Large intestine (tissue), 3 donors: Measurements from ENCODE around the gene NME7. TPM values are rescaled to one million over a fixed set of nuclear protein-coding genes. Genes with fewer than 3 reads are reported as not detected.

Experiments
- DNase-seq, 2 donors: peaks; one replicate each; pipeline versions ENCODE4 v3.0.0 to v3.0.0-alpha.2; 2013
- H3K27ac ChIP-seq: one replicate; pipeline ENCODE4 v1.5.1; 2013; ENCODE audit warnings: low read length
- H3K27me3 ChIP-seq: 2 replicates; pipeline ENCODE4 v1.6.1; 2013; ENCODE audit warnings: low read length; ENCODE audit not compliant: control insufficient read depth, insufficient read depth
- H3K36me3 ChIP-seq: 2 replicates; pipeline ENCODE4 v1.6.1; 2013; ENCODE audit warnings: low read length; ENCODE audit not compliant: control insufficient read depth, insufficient read depth
- H3K4me1 ChIP-seq: one replicate; pipeline ENCODE4 v1.6.1; 2013; ENCODE audit warnings: low read length; ENCODE audit not compliant: control insufficient read depth, insufficient read depth
- H3K4me3 ChIP-seq: one replicate; pipeline ENCODE4 v1.5.1; 2013; ENCODE audit warnings: low read length
- H3K9me3 ChIP-seq: one replicate; pipeline ENCODE4 v1.6.1; 2013; ENCODE audit warnings: mild to moderate bottlenecking, low read depth, low read length, moderate library complexity; ENCODE audit not compliant: control insufficient read depth
- whole genome bisulfite sequencing: methylation state at CpG from one replicate; pipeline ENCODE4 v1.1.5; 2013; ENCODE audit warnings: low lambda C conversion rate; ENCODE audit not compliant: insufficient coverage; 5-methylcytosine and 5-hydroxymethylcytosine counted together
- polyA plus RNA-seq: library from polyadenylated mRNA; unstranded; fragments of 120-200 nt; gene quantifications from one replicate; pipeline ENCODE4 v1.2.1, GENCODE V29; 2013

The NME7 gene
- polyA plus RNA-seq, 1 donor: 24.2 TPM

DNA sequence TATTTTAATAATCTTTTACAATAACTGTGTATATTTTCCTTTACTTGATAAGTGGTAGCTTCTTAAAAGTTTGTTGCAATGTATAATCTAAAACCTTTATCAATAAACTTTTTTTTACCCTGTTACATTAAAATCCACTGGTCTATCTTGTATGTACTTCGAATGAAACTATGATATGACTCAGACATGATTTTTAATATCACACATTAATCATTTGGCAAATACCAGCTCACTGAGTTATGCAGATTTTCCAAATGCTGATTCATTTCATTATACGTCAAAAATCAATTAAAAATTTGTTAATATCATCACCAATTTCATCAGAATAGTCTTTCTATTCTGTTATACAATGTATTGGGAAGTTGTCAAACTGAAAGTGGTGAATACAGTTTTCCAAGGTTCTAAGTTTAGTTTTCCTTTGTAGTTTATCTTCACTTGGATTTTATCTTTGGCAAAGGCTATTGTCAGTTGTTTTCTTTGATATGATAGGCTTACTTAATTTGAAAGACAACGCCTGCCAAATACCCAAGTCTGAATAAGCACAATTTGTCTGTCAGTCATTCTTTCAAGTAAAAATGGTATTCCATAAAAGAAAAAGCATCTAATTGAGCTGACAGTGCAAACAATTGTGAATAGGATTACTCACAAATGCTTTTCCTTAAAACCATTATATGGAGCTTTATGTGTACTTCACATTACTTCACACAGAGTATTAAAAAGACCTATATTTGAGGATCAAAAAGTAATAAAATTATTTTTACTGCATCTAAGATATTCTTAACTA, 127.0 kb downstream of the NME7 start:
- H3K27ac ChIP-seq: no peak overlapping the region
- no peaks in the 10 kb centered on the region for H3K9me3 ChIP-seq
- no peaks in the 10 kb centered on the region for H3K36me3 ChIP-seq
- no peak for DNase-seq
- 50% methylated on average over 2 of the region's 3 CpGs for WGBS
- H3K4me3 ChIP-seq: no peak overlapping the region
- no peaks in the 10 kb centered on the region for H3K4me1 ChIP-seq
- H3K27me3 ChIP-seq: no peaks in the 10 kb centered on the region

DNA sequence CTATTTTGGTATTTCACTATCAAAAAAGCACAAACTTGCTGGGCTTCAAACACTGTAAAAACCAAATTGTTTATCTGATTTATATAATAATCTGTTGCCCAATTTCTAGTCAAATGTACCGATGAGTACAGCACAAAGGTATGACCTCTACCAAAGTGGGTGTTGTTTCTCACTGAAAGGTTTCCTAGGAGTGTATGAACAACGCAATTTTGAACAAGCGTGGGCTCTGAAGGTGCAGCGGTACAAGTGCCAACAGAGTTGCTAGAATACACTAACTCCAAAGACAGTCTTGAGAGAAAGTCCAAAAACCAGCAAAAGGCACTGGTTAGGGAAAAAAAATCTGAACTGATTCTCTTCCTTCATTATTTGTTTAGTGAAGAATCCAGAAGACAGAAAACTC, 130.7 kb downstream of the NME7 start:
- no peak overlapping the region for H3K4me3 ChIP-seq
- H3K4me1 ChIP-seq: no peaks in the 10 kb centered on the region
- WGBS: no CpG with 5 or more reads among the region's 4 CpGs
- no peaks in the 10 kb centered on the region for H3K9me3 ChIP-seq
- H3K27ac ChIP-seq: no peak overlapping the region
- H3K27me3 ChIP-seq: no peaks in the 10 kb centered on the region
- H3K36me3 ChIP-seq: no peaks in the 10 kb centered on the region
- no peak for DNase-seq

DNA sequence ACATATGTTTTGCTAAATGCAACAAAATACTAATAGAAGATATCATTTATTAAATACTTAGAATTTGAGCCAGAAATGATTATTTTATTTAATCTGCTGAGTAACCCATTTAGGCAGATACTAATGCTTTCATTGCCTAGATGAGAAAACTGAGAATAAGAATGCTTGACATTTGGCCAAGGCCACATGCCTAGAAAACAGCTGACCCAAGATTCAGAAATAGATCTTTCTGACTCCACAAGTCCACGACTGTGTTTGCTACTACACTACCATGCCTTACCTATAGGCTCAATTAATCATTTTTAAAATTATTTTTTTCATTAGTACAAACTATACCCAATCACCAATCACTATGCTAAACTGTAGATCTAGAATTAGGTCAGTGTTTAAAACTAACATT, 131.5 kb downstream of the NME7 start:
- Histone ChIP-seq H3K4me3 (no peak overlapping the region), H3K4me1 (no peaks in the 10 kb centered on the region), H3K27me3 (no peaks in the 10 kb centered on the region), H3K27ac (no peak overlapping the region), H3K36me3 (no peaks in the 10 kb centered on the region), H3K9me3 (no peaks in the 10 kb centered on the region)
- no peak for DNase-seq
- WGBS: no CpG with 5 or more reads among the region's 1 CpG

DNA sequence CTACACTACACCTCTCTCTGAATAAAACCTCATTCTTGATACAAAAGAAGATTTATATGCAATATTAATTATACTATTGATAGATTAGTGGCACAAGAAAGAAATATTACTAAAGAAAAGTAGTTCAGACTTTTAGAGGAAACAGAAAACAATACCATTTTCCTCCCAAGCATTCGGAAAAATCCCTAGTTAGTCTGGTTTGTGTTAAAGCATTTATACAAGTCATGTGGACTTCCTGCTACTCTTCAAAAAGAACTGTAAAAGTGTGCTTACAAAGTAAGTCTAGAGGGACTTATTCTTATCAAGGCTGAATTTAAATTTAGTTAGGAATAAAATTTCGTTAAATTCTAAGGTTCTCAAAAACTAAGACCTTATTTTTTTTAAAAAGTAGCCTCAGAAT, 132.0 kb downstream of the NME7 start:
- no peak for DNase-seq
- Histone ChIP-seq H3K9me3 (no peaks in the 10 kb centered on the region), H3K4me3 (no peak overlapping the region), H3K36me3 (no peaks in the 10 kb centered on the region), H3K27me3 (no peaks in the 10 kb centered on the region), H3K4me1 (no peaks in the 10 kb centered on the region), H3K27ac (no peak overlapping the region)
- 100% methylated on average over 1 of the region's 2 CpGs for WGBS

DNA sequence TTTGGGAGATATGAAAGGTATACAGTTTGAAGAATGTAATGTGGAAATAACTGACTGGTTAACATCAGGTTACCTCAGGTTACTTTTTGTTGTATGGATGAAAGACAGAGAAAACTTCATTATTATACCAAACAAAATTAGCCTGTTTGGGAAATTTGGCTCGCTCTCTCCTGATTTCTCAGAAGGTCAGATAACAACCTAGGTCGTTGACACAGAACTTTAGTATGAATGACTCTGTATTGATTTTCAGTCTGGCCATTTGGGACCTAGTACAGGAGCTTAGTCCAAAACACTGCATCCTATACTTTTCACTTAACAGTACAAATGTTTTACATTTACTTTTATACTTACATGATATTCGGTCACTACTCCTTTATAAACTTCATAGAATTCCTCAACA, 132.8 kb downstream of the NME7 start:
- no peak for DNase-seq
- WGBS: 100% methylated on average over 1 of the region's 3 CpGs
- no peaks in the 10 kb centered on the region for H3K9me3 ChIP-seq
- H3K36me3 ChIP-seq: no peaks in the 10 kb centered on the region
- no peaks in the 10 kb centered on the region for H3K4me1 ChIP-seq
- no peak overlapping the region for H3K27ac ChIP-seq
- no peak overlapping the region for H3K4me3 ChIP-seq
- no peaks in the 10 kb centered on the region for H3K27me3 ChIP-seq

DNA sequence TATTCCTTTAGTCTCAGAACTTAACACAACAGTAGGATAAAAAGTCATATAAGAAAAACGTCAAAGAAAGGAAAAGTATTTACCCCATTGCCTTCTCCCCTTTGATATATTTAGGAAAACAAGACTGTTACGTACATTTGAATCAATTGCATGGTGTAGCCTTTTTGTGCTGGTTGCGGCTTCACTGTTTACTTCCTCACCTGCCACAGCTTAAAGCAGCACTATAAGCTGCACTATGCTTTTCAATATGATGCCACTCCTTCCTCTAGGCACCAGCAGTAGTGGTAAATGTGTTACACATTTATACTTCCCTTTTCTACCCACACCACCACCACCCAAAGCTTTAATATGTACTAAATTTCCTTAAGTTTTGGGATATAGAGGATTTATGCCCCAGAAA, 150.0 kb downstream of the NME7 start:
- WGBS: 71% methylated on average over 1 of the region's 3 CpGs
- no peak overlapping the region for H3K4me3 ChIP-seq
- no peak overlapping the region for H3K27ac ChIP-seq
- H3K36me3 ChIP-seq: no peaks in the 10 kb centered on the region
- DNase-seq: no peak
- no peaks in the 10 kb centered on the region for H3K27me3 ChIP-seq
- H3K9me3 ChIP-seq: no peaks in the 10 kb centered on the region
- no peaks in the 10 kb centered on the region for H3K4me1 ChIP-seq

- no CpG with 5 or more reads among the region's 4 CpGs for WGBS
- Histone ChIP-seq H3K27me3 (no peaks in the 10 kb centered on the region), H3K4me3 (no peak overlapping the region), H3K4me1 (no peaks in the 10 kb centered on the region), H3K9me3 (no peaks in the 10 kb centered on the region), H3K36me3 (no peaks in the 10 kb centered on the region), H3K27ac (no peak overlapping the region)
- no peak for DNase-seq
These were observed 153.0 kb downstream of the NME7 start for GRCh38 chr1:169214598-169214997.

- H3K27ac ChIP-seq: no peak overlapping the region
- no peak for DNase-seq
- H3K36me3 ChIP-seq: no peaks in the 10 kb centered on the region
- H3K27me3 ChIP-seq: no peaks in the 10 kb centered on the region
- H3K4me3 ChIP-seq: no peak overlapping the region
- H3K4me1 ChIP-seq: no peaks in the 10 kb centered on the region
- no peaks in the 10 kb centered on the region for H3K9me3 ChIP-seq
These were observed 155.5 kb downstream of the NME7 start for GRCh38 chr1:169212088-169212487.

DNA sequence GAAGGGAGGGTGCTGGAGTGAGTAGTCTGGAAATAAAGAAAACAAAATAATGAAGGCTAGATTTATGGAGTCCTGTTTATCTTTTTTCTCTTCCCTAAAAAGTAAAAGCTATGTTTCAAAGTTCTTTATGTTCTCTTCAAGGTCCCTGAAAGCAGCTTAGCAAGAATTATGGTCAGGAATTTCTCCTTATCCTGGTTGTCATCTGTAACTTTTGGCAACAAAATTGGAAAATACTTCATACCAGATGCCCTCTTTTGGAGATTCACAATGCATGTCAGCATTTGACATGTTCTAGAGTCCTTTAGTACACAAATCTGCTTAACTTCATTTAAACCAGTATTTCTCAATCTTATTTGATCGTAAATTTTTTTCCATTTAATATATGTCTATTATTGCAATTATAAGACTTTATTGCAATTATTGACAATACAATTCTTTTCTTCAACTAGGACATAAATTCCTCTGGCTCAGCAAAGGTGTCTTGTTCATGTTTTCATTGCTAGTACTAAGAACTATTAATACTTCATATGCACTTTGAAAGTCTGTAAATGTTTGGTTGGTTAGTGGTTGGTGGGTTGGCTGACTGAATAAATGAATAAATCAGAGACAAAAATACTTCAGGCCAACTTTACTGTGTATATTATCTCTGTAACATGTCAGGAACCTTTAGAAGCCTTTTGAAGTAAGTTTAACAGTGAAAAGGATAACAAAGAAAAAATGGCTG, 159.6 kb downstream of the NME7 start:
- Histone ChIP-seq H3K27ac (no peak overlapping the region), H3K9me3 (no peaks in the 10 kb centered on the region), H3K36me3 (no peaks in the 10 kb centered on the region), H3K4me3 (no peak overlapping the region), H3K4me1 (no peaks in the 10 kb centered on the region), H3K27me3 (no peaks in the 10 kb centered on the region)
- no peak for DNase-seq
- 100% methylated on average over 1 of the region's 1 CpG for WGBS

GRCh38 chr1:169204157-169204556, 163.4 kb downstream of the NME7 start:
- Histone ChIP-seq H3K4me3 (no peak overlapping the region), H3K27me3 (no peaks in the 10 kb centered on the region), H3K36me3 (no peaks in the 10 kb centered on the region), H3K9me3 (no peaks in the 10 kb centered on the region), H3K27ac (no peak overlapping the region), H3K4me1 (no peaks in the 10 kb centered on the region)
- DNase-seq: no peak
